GM12801 (cell line): ENCODE measurements around the gene AP1M1.

Source experiments
- TF ChIP-seq, protein P1 (sequence below): IDR thresholded peaks from one replicate; pipeline ENCODE4 v1.5.1; 2011; ENCODE audit warnings: control low read depth; ENCODE audit not compliant: insufficient read length; ENCODE audit errors: extremely low read depth

Gene AP1M1

DNA sequence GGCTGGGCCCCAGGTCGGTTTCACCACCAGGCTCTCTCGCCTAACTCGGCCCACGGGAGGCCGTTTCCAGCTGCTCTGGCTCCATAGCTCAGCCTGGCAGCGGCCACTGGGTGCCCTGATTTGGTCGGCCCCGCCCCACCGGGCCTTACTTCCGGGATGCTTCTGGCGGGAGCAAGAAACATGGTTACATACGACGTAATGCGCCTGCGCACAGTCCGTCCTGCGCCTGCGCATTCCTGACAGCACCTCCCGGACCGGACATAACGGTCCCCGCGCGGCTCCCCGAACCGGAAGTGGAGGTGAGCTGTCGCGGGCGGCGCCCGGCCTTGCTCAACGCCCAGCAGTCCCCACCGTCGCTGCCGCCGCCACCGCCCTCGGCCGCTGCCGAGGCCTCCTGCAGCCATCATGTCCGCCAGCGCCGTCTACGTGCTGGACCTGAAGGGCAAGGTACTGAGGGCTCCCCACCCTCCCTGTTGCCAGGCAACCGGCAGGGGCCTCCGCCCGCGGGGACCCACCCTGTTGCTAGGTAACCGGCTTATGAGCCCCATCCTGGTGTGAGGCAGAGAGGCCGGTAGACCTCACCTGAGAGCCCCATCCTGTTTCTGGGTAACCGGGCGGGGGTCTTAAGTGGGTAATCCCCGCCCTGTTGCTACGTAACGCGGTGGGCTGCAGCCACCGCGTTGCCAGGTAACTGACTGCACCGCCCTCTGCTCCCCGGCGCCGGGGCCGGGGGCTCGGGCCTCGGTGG lies at the start of gene AP1M1:
AP1M1 (plus strand) TSS at position 290 of the 748 bp plus-strand sequence; CDS start at position 406, 116 bp downstream.
- TF ChIP-seq, protein P1, sequence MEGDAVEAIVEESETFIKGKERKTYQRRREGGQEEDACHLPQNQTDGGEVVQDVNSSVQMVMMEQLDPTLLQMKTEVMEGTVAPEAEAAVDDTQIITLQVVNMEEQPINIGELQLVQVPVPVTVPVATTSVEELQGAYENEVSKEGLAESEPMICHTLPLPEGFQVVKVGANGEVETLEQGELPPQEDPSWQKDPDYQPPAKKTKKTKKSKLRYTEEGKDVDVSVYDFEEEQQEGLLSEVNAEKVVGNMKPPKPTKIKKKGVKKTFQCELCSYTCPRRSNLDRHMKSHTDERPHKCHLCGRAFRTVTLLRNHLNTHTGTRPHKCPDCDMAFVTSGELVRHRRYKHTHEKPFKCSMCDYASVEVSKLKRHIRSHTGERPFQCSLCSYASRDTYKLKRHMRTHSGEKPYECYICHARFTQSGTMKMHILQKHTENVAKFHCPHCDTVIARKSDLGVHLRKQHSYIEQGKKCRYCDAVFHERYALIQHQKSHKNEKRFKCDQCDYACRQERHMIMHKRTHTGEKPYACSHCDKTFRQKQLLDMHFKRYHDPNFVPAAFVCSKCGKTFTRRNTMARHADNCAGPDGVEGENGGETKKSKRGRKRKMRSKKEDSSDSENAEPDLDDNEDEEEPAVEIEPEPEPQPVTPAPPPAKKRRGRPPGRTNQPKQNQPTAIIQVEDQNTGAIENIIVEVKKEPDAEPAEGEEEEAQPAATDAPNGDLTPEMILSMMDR, result no peak

DNA sequence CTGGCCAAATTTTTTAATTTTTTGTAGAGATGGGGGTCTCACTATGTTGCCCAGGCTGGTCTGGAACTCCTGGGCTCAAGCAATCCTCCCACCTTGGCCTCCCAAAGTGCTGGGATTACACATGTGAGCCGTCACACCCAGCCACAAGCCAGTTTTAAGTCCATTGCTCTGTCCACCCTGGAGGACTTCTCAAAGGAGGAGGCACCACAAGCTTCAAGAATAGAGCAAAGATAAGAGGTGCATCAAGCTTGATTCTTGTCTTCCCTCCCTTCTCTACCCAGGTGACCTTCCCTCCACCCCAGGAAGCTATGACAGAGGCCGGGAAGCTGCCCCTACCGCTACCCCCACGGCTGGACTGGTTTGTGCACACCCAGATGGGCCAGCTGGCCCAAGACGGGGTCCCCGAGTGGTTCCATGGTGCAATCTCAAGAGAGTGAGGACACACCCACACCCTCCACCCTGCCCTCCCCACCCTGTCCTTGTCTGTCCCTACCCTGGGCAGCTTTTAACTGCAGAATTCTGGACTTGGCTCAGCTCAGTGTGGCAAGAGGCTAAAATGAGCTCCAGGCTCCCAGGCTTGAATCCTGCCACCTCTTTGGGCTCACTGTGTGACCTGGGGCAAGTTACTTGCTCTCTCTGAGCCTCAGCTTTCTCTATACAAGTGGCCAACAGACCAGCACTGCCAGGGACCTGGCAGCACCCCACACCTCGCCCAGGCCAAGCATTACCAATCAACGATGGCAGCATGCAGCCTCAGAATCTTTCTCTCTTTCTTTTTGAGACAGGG lies 49.1 kb upstream of the AP1M1 start:
- TF ChIP-seq, protein P1, result no peak

DNA sequence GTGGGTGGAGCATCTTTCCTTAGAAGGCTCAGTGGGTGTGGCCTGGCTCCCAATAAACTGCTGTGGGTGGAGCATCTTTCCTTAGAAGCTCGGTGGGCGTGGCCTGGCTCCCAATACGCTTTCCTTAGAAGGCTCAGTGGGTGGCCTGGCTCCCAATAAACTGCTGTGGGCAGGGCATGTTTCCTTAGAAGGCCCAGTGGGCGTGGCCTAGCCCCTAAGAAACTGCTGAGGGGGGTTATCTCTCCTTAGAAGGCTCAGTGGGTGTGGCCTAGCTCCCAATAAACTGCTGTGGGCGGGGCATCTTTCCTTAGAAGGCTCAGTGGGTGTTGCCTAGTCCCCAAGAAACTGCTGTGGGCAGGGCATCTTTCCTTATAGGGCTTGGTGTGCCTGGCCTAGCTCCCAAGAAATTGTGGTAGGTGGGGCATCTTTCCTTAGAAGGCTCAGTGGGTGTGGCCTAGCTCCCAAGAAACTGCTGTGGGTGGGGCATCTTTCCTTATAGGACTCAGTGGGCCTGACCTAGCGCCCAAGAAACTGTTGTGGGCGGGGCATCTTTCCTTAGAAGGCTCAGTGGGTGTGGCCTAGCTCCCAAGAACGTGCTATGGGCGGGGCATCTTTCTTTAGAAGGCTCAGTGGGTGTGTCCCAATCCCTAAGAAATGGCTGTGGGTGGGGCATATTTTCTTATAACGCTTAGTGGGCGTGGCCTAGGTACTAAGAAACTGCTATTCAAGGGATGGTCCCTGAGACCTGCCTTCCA lies 44.0 kb upstream of the AP1M1 start:
- TF ChIP-seq, protein P1, result no peak

DNA sequence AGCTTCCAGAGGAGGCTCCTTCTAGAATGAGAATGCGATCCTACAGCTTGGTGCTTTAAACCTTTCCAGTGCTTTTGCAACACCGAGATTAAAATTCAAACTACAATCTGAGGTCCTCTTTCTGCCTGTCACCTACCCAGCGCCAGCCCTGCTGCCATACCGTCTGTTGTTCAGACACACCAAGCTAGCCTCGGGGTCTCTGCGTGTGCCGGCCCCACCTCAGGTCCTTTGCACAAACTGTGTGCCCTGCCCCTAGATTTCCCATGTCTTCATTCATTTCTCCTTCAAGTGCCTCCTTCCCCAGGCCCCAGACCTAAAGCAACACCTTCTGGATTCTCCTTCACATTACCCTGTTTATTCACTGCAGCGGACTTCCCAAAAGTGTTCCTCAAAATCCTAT lies 43.2 kb upstream of the AP1M1 start:
- TF ChIP-seq, protein P1, result no peak

DNA sequence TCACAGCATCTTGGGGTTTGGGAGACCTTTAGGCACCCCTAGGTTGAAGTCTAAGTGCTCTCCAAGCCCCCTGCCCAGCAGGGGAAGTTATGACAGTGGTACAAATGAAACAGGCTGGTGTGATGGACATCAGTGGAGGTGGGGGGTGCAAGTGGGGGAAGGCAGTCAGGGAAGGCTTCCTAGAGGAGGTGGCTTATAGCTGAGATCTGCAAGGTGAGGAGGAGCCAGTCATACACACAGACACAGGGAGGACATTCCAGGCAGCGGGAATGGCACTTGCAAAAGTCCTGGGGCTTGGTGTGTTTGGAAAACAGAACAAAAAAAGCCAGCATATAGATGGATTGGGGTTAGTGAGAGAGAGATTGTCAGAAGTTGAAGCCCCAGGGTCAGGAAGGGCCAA lies 42.6 kb upstream of the AP1M1 start:
- TF ChIP-seq, protein P1, result no peak

DNA sequence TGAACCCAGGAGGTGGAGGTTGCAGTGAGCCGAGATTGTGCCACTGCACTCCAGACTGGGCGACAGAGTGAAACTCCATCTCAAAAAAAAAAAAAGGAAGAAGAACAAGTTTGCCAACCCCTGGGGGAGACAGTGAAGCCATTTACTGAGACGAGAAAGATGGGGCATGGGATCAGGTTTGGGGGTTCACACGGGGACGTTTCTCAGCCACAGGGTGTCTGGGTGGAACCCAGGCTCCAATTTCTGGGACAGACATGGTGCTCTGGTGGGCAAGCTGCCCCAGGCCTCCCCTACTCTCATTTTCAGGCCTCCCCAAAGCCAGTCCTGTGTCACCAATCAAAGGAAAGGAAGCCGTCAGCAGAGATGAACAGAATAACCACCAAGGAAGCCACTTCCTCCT lies 40.8 kb upstream of the AP1M1 start:
- TF ChIP-seq, protein P1, result no peak

DNA sequence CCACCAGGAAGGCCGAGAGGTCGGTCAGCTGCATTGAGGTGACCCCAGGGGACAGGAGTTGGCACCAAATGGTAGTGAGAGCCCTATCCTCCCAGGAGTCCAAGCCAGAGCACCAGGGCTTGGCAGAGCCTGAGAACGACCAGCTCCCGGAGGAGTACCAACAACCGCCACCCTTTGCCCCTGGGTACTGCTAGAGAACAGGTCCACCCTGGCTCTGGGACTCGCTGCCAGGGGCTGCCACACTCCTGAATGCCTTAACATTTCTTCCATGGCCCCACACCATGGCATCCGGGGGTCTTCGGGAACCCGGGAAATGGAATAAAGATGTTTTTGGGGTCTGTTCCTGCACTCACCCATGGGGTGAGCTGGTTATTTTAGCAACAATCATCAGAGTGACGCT lies 40.1 kb upstream of the AP1M1 start:
- TF ChIP-seq, protein P1, result no peak
